ENCODE measurements around the gene TMEM108.

TMEM108 gene

DNA sequence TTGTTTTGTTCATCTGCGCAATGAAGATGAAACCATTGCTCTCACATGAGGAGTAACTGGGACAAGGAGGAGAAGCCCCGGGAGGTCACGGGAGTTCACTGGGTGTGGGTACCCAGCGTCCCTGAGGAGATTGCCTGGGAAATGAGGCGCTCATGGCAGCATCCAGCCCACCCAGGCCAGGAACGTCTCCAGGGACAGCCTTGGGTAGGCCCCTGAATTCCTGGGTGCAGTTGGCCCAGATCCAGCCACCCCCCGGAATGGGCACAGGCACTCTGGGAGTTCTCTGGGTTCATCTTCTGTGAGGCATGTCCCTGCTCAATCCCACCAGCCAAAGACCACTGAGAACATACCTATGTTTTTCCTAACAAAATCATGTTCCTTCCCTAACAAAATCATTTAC is 380.2 kb downstream of the TMEM108 start:
- no peak for DNase-seq (ENCODE audit: low read depth, low spot score)
- H3K9ac ChIP-seq (ENCODE audit: insufficient read length, low read depth), result no peak overlapping the region
- no peaks in the 10 kb centered on the region for H3K4me1 ChIP-seq (ENCODE audit: insufficient read depth, insufficient read length)
- H3K27me3 ChIP-seq (ENCODE audit: insufficient read depth, insufficient read length), result no peaks in the 10 kb centered on the region
- no peak for TF ChIP-seq ZNF274 (IDR thresholded peaks at IDR 0.05; ENCODE audit: low read depth, low read length)
- no peak for TF ChIP-seq YY1 (IDR thresholded peaks at IDR 0.05; ENCODE audit: insufficient read depth, insufficient read length)
- TF ChIP-seq SUZ12 (IDR thresholded peaks at IDR 0.05; ENCODE audit: extremely low read depth, insufficient read depth, insufficient read length), result no peak
- H3K4me3 ChIP-seq (ENCODE audit: insufficient read length, low read depth), result no peak overlapping the region
- H3K36me3 ChIP-seq (ENCODE audit: insufficient read depth, insufficient read length, low read length), result no peaks in the 10 kb centered on the region
- H3K9me3 ChIP-seq (ENCODE audit: insufficient read depth, low read length), result no peaks in the 10 kb centered on the region

DNA sequence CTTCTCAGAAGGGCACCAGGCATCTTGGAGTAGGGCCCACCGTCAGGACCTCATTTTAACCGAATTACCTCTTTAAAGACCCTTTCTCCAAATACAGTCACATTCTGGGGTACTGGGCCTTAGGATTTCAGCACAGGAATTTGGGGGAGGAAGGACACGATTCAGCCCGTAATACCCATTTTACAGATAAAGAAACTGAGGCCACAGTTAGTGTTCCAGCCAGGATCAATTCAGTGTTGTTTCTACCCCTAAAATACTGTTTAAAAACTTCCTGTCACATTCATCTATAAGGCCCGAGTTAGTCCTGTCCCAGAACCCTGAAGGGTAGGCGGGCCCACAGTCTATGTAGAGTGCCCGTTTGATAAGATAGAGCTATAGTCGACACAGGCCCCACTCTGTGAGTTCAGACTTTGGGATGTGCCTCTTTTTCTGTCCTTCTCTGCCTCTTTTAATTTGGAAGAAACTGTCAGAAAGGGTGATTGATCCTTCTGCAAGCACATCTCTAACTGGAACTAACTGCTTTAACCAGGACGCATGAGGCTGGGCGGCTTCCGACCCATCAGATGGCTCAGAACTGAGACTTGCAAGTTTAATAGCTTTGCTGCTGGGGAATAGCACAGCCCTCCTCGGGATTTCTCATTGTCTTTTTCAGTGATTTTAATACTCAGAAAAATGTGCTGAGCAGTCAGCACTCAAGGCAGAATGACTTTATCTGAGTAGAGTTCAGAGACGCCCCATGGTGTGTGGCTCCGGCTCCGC is 381.1 kb downstream of the TMEM108 start:
- Histone ChIP-seq H3K36me3 (ENCODE audit: insufficient read depth, insufficient read length, low read length) (no peaks in the 10 kb centered on the region), H3K9ac (ENCODE audit: insufficient read length, low read depth) (no peak overlapping the region), H3K4me3 (ENCODE audit: insufficient read length, low read depth) (no peak overlapping the region), H3K9me3 (ENCODE audit: insufficient read depth, low read length) (no peaks in the 10 kb centered on the region), H3K4me1 (ENCODE audit: insufficient read depth, insufficient read length) (no peaks in the 10 kb centered on the region), H3K27me3 (ENCODE audit: insufficient read depth, insufficient read length) (no peaks in the 10 kb centered on the region)
- no peak for DNase-seq (ENCODE audit: low read depth, low spot score)
- TF ChIP-seq YY1 (IDR thresholded peaks at IDR 0.05; ENCODE audit: insufficient read depth, insufficient read length) (no peak), ZNF274 (IDR thresholded peaks at IDR 0.05; ENCODE audit: low read depth, low read length) (no peak), SUZ12 (IDR thresholded peaks at IDR 0.05; ENCODE audit: extremely low read depth, insufficient read depth, insufficient read length) (no peak)

DNA sequence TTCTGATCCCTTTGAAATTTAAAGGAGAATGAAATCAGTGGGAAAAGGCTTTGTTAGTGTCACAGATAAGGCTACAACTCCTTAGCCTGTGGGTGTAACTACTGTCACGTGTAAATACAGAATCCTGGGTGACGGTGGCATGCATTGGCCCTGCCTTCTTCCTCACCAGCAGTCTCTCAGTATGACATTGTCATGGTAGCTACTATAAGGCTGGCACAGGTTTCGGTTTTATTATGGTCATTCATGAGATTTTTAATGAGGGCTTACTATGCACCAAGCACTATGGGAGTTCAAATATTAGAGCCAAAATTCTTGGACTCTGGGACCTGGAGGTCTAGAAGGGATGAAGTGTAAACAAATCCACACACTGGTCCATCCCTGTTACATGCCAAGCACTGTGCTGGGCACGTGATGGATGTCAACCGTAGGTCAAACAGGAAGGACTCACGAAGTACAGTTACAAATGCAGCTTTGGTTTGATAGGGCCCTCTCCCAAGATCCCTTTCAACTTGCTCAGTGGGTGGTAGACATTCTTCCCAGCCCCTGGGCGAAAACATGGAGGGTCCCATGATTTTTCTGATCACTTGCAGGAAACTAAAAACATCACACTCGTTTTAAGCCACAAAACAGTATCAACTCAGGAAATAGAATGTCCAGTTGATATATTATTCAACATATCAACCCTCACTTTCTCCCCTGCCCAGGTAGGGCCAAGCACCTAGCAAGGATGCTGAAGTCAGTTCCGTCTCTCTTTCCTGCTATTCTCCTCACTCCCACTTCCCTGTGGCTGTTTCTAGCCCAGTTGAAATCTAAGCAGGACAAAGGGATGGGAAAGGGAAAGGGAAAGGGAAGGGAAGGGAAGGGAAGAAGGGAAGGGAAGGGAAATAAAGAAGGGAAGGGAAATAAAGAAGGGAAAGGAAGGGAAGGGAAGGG is 387.0 kb downstream of the TMEM108 start:
- Histone ChIP-seq H3K4me3 (ENCODE audit: insufficient read length, low read depth) (no peak overlapping the region), H3K9me3 (ENCODE audit: insufficient read depth, low read length) (no peaks in the 10 kb centered on the region), H3K27me3 (ENCODE audit: insufficient read depth, insufficient read length) (no peaks in the 10 kb centered on the region), H3K9ac (ENCODE audit: insufficient read length, low read depth) (no peak overlapping the region), H3K36me3 (ENCODE audit: insufficient read depth, insufficient read length, low read length) (no peaks in the 10 kb centered on the region), H3K4me1 (ENCODE audit: insufficient read depth, insufficient read length) (peaks cover 5% of the 10 kb centered on the region)
- TF ChIP-seq YY1 (IDR thresholded peaks at IDR 0.05; ENCODE audit: insufficient read depth, insufficient read length) (no peak), SUZ12 (IDR thresholded peaks at IDR 0.05; ENCODE audit: extremely low read depth, insufficient read depth, insufficient read length) (no peak), ZNF274 (IDR thresholded peaks at IDR 0.05; ENCODE audit: low read depth, low read length) (no peak)
- no peak for DNase-seq (ENCODE audit: low read depth, low spot score)

DNA sequence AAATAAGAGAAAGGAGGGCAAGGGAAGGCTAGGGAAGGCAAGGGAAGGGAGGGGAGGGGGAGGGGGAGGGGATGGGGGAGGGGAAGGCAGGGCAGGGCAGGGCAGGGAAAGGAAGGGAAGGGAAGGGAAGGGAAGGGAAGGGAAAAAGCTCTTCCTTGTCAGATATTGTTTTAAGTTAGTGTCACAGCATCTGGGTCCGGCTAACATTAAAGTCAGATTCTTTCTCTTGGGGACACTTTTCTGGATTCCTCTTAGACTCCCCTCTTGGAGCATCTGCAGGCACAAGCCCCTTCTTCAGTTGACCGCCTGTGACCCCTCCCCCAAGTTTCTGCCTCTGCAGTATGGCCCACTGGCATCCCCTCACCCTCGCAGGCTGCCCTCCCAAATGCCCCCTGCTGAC is 387.7 kb downstream of the TMEM108 start:
- Histone ChIP-seq H3K27me3 (ENCODE audit: insufficient read depth, insufficient read length) (no peaks in the 10 kb centered on the region), H3K36me3 (ENCODE audit: insufficient read depth, insufficient read length, low read length) (no peaks in the 10 kb centered on the region), H3K4me1 (ENCODE audit: insufficient read depth, insufficient read length) (peaks cover 5% of the 10 kb centered on the region), H3K9ac (ENCODE audit: insufficient read length, low read depth) (no peak overlapping the region), H3K9me3 (ENCODE audit: insufficient read depth, low read length) (no peaks in the 10 kb centered on the region), H3K4me3 (ENCODE audit: insufficient read length, low read depth) (no peak overlapping the region)
- TF ChIP-seq YY1 (IDR thresholded peaks at IDR 0.05; ENCODE audit: insufficient read depth, insufficient read length) (no peak), ZNF274 (IDR thresholded peaks at IDR 0.05; ENCODE audit: low read depth, low read length) (no peak), SUZ12 (IDR thresholded peaks at IDR 0.05; ENCODE audit: extremely low read depth, insufficient read depth, insufficient read length) (no peak)
- DNase-seq (ENCODE audit: low read depth, low spot score), result no peak

DNA sequence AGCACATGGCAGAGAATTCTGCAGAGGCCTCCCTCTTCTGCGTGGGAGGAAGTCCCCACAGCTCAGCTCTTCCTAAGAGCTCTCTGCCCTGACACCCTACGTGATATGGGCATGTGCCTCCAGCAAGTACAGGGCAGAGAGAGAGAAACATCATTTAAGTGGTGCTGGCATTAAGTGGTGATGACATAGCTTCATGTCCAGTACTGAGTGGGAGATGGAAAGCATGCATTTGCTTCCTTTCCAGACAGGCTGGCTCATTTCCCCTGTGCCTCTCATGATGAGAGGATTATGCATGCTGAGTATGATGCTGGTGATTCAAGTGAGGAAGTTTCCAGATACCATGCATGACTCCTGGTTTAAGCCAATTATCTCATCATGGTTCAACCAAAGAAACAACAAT is 388.5 kb downstream of the TMEM108 start:
- no peak for TF ChIP-seq SUZ12 (IDR thresholded peaks at IDR 0.05; ENCODE audit: extremely low read depth, insufficient read depth, insufficient read length)
- no peak for TF ChIP-seq ZNF274 (IDR thresholded peaks at IDR 0.05; ENCODE audit: low read depth, low read length)
- TF ChIP-seq YY1 (IDR thresholded peaks at IDR 0.05; ENCODE audit: insufficient read depth, insufficient read length), result no peak
- DNase-seq (ENCODE audit: low read depth, low spot score), result no peak
- Histone ChIP-seq H3K4me1 (ENCODE audit: insufficient read depth, insufficient read length) (peaks cover 5% of the 10 kb centered on the region), H3K9me3 (ENCODE audit: insufficient read depth, low read length) (no peaks in the 10 kb centered on the region), H3K36me3 (ENCODE audit: insufficient read depth, insufficient read length, low read length) (no peaks in the 10 kb centered on the region), H3K4me3 (ENCODE audit: insufficient read length, low read depth) (no peak overlapping the region), H3K9ac (ENCODE audit: insufficient read length, low read depth) (no peak overlapping the region), H3K27me3 (ENCODE audit: insufficient read depth, insufficient read length) (no peaks in the 10 kb centered on the region)

DNA sequence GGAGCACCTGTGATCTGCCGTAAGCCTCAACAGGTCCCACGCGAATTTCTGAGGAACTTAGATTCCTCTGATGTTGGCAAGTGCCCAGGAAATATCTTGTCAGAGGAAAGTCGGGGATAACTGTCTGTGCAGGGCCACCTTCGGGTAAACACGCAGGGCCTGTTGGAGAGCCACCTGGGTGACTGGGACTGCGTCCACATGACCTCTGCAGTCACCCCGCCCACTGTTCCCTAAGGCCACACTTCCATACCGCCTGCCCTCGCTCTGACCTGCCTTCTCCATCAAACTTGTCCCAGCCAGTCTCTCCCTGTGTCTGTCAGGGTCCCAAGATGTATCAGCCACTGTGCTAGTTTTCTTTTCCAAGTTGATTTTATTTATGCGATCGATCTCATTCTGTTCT is 390.4 kb downstream of the TMEM108 start:
- no peak overlapping the region for H3K4me3 ChIP-seq (ENCODE audit: insufficient read length, low read depth)
- no peaks in the 10 kb centered on the region for H3K27me3 ChIP-seq (ENCODE audit: insufficient read depth, insufficient read length)
- H3K9me3 ChIP-seq (ENCODE audit: insufficient read depth, low read length), result no peaks in the 10 kb centered on the region
- no peak for DNase-seq (ENCODE audit: low read depth, low spot score)
- H3K9ac ChIP-seq (ENCODE audit: insufficient read length, low read depth), result no peak overlapping the region
- TF ChIP-seq YY1 (IDR thresholded peaks at IDR 0.05; ENCODE audit: insufficient read depth, insufficient read length), result no peak
- TF ChIP-seq ZNF274 (IDR thresholded peaks at IDR 0.05; ENCODE audit: low read depth, low read length), result no peak
- peaks cover 5% of the 10 kb centered on the region for H3K4me1 ChIP-seq (ENCODE audit: insufficient read depth, insufficient read length)
- no peaks in the 10 kb centered on the region for H3K36me3 ChIP-seq (ENCODE audit: insufficient read depth, insufficient read length, low read length)

DNA sequence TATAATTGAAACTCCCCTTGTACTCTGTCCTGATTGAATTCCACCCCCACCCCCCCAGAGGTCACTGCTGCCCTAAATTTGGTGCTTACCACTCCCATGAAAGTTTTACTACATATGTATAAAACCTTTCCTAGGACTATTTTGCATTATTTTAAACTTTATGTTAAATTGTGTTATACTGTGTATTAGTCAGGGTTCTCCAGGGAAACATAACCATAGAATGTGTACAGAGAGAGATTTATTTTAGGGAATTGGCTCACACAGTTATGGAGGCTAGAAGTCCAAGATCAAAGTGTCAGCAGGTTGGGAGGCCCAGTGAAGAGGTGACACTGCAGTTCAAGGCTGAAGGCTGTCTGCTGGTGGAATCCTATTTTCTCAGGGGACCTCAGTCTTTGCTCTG is 390.9 kb downstream of the TMEM108 start:
- TF ChIP-seq SUZ12 (IDR thresholded peaks at IDR 0.05; ENCODE audit: extremely low read depth, insufficient read depth, insufficient read length) (no peak), YY1 (IDR thresholded peaks at IDR 0.05; ENCODE audit: insufficient read depth, insufficient read length) (no peak), ZNF274 (IDR thresholded peaks at IDR 0.05; ENCODE audit: low read depth, low read length) (no peak)
- DNase-seq (ENCODE audit: low read depth, low spot score), result no peak
- Histone ChIP-seq H3K4me3 (ENCODE audit: insufficient read length, low read depth) (no peak overlapping the region), H3K9me3 (ENCODE audit: insufficient read depth, low read length) (no peaks in the 10 kb centered on the region), H3K4me1 (ENCODE audit: insufficient read depth, insufficient read length) (peaks cover 5% of the 10 kb centered on the region), H3K9ac (ENCODE audit: insufficient read length, low read depth) (no peak overlapping the region), H3K36me3 (ENCODE audit: insufficient read depth, insufficient read length, low read length) (no peaks in the 10 kb centered on the region), H3K27me3 (ENCODE audit: insufficient read depth, insufficient read length) (no peaks in the 10 kb centered on the region)

Measured in NT2/D1 (cell line).